H1 (cell line): ENCODE measurements around the gene GSDME. TPM values are rescaled to one million over a fixed set of nuclear protein-coding genes. Genes with fewer than 3 reads are reported as not detected.

Source experiments
- CTCF ChIA-PET: fragments of 300-600 bp; sonication (Branson Sonifier 250); formaldehyde crosslinking; loops from one replicate; lab custom pipeline; 2021; ENCODE audit not compliant: partially characterized antibody; lab: Charles Lee
- POLR2A ChIA-PET: fragments of 300-600 bp; sonication (Branson Sonifier 250); formaldehyde crosslinking; loops from one replicate; lab custom pipeline; 2021; ENCODE audit warnings: inconsistent platforms; ENCODE audit not compliant: partially characterized antibody; lab: Charles Lee
- DNase-seq, 2 experiments: peaks; one replicate each; pipeline versions ENCODE4 v3.0.0 to v3.0.0-alpha.2; 2010 to 2022; ENCODE audit warnings: low spot score in 2 of 2, low read depth in 1 of 2, mixed read lengths in 1 of 2
- FAIRE-seq: peaks from 2 replicates; lab custom pipeline; 2011; peaks lifted over from hg19 to GRCh38; lab: Jason Lieb, UNC
- H2AFZ ChIP-seq: 2 replicates; pipeline ENCODE4 v1.8.1; 2012; ENCODE audit warnings: low read length, inconsistent platforms
- H2AK5ac ChIP-seq: 2 replicates; pipeline ENCODE4 v1.6.1; 2013; ENCODE audit warnings: low read depth, low read length
- H2BK120ac ChIP-seq: replicated peaks from 2 replicates; pipeline ENCODE3; 2013; ENCODE audit warnings: low read depth, low read length, inconsistent platforms
- H2BK12ac ChIP-seq: 2 replicates; pipeline ENCODE4 v1.6.1; 2013; ENCODE audit warnings: low read depth, low read length
- H2BK15ac ChIP-seq: 2 replicates; pipeline ENCODE4 v1.6.1; 2013; ENCODE audit warnings: low read length
- H2BK20ac ChIP-seq: 2 replicates; pipeline ENCODE4 v1.6.1; 2013; ENCODE audit warnings: low read length
- H2BK5ac ChIP-seq: 2 replicates; pipeline ENCODE4 v1.6.1; 2013; ENCODE audit warnings: low read depth, low read length
- H3K14ac ChIP-seq: 2 replicates; pipeline ENCODE4 v1.6.1; 2013; ENCODE audit warnings: inconsistent platforms; ENCODE audit not compliant: insufficient read length
- H3K18ac ChIP-seq: 2 replicates; pipeline ENCODE4 v1.6.1; 2013; ENCODE audit warnings: low read length; ENCODE audit errors: extremely low read depth
- H3K23ac ChIP-seq: 2 replicates; pipeline ENCODE4 v1.6.1; 2013; ENCODE audit warnings: inconsistent platforms; ENCODE audit not compliant: insufficient read length
- H3K23me2 ChIP-seq: 2 replicates; pipeline ENCODE4 v1.6.1; 2013; ENCODE audit warnings: low read depth, low read length
- H3K27ac ChIP-seq: 2 replicates; pipeline ENCODE4 v1.6.1; 2011; ENCODE audit warnings: low read depth, low read length, inconsistent platforms
- H3K27me3 ChIP-seq, 4 experiments: replicated peaks in 1 of 4; 1 replicate in 1 of 4; 2 replicates in 3 of 4; pipeline versions ENCODE4 v1.6.1 to v1.8.1; 2011 to 2013; ENCODE audit warnings: low read length in 3 of 4, mild to moderate bottlenecking in 3 of 4, inconsistent platforms in 2 of 4, mixed read lengths in 2 of 4, moderate library complexity in 1 of 4; ENCODE audit not compliant: control insufficient read depth in 3 of 4, insufficient read depth in 3 of 4; ENCODE audit errors: extremely low read depth in 1 of 4
- H3K36me3 ChIP-seq, 4 experiments: 2 replicates each; pipeline versions ENCODE4 v1.6.1 to v1.8.1; 2011 to 2013; ENCODE audit warnings: mild to moderate bottlenecking in 4 of 4, low read length in 3 of 4, moderate library complexity in 2 of 4, control low read depth in 1 of 4, inconsistent platforms in 1 of 4; ENCODE audit not compliant: insufficient read depth in 4 of 4, control insufficient read depth in 2 of 4
- H3K4ac ChIP-seq: replicated peaks from 2 replicates; pipeline ENCODE3; 2013; ENCODE audit warnings: low read length, low read depth, mixed read lengths, inconsistent platforms; ENCODE audit not compliant: insufficient read length
- H3K4me1 ChIP-seq, 4 experiments: replicated peaks in 1 of 4; 1 replicate in 1 of 4; 2 replicates in 3 of 4; pipeline versions ENCODE4 v1.6.1 to v1.8.1; 2011 to 2013; ENCODE audit warnings: low read length in 3 of 4, inconsistent platforms in 2 of 4, mixed read lengths in 1 of 4; ENCODE audit not compliant: insufficient read depth in 4 of 4, control insufficient read depth in 3 of 4
- H3K4me2 ChIP-seq, 2 experiments: 2 replicates each; pipeline versions ENCODE4 v1.6.1 to v1.8.1; 2011 to 2013; ENCODE audit warnings: low read depth in 2 of 2, low read length in 2 of 2, control low read depth in 1 of 2, inconsistent platforms in 1 of 2, mild to moderate bottlenecking in 1 of 2; ENCODE audit not compliant: insufficient read depth in 1 of 2
- H3K4me3 ChIP-seq, 4 experiments: fragments of 200-600, 300-600 bp in 1 of 4; sonication (generic), shearing (Covaris generic), sonication (Bioruptor Twin) in 1 of 4; 2 replicates each; pipeline versions ENCODE4 v1.5.1 to v1.8.1; 2011 to 2016; ENCODE audit warnings: low read length in 4 of 4, low read depth in 3 of 4, control low read depth in 2 of 4, inconsistent platforms in 2 of 4, mild to moderate bottlenecking in 2 of 4, mixed read lengths in 1 of 4, moderate library complexity in 1 of 4; ENCODE audit not compliant: insufficient read depth in 2 of 4; ENCODE audit errors: extremely low read depth in 1 of 4
- H3K56ac ChIP-seq: replicated peaks from 2 replicates; pipeline ENCODE3; 2013; ENCODE audit warnings: low read depth, mild to moderate bottlenecking, mixed read lengths, low read length, inconsistent platforms; ENCODE audit not compliant: insufficient read length
- H3K79me1 ChIP-seq: 2 replicates; pipeline ENCODE4 v1.6.1; 2013; ENCODE audit warnings: low read depth, low read length, control low read depth
- H3K79me2 ChIP-seq, 2 experiments: 2 replicates each; pipeline versions ENCODE4 v1.6.1 to v1.8.1; 2012 to 2013; ENCODE audit warnings: low read length in 2 of 2, mild to moderate bottlenecking in 2 of 2, inconsistent platforms in 1 of 2; ENCODE audit not compliant: insufficient read depth in 2 of 2, control insufficient read depth in 1 of 2
- H3K9ac ChIP-seq, 4 experiments: replicated peaks in 1 of 4; 1 replicate in 1 of 4; 2 replicates in 3 of 4; pipeline versions ENCODE4 v1.6.1 to v1.8.1; 2011 to 2013; ENCODE audit warnings: low read depth in 3 of 4, low read length in 3 of 4, control low read depth in 2 of 4, mild to moderate bottlenecking in 2 of 4, moderate library complexity in 2 of 4, inconsistent platforms in 1 of 4; ENCODE audit errors: extremely low read depth in 1 of 4
- H3K9me3 ChIP-seq, 2 experiments: 2 replicates each; pipeline versions ENCODE4 v1.6.1 to v1.8.1; 2012 to 2013; ENCODE audit warnings: mild to moderate bottlenecking in 2 of 2, moderate library complexity in 2 of 2, control low read depth in 1 of 2, inconsistent platforms in 1 of 2, low read depth in 1 of 2, low read length in 1 of 2, mixed read lengths in 1 of 2; ENCODE audit not compliant: insufficient read depth in 2 of 2
- H4K20me1 ChIP-seq, 2 experiments: replicated peaks in 1 of 2; 2 replicates each; pipeline versions ENCODE3 to v1.8.1; 2011 to 2013; ENCODE audit warnings: inconsistent platforms in 2 of 2, low read length in 2 of 2, mild to moderate bottlenecking in 1 of 2; ENCODE audit not compliant: insufficient read depth in 2 of 2, control insufficient read depth in 1 of 2
- H4K5ac ChIP-seq: 2 replicates; pipeline ENCODE4 v1.6.1; 2013; ENCODE audit warnings: low read length, low read depth, mixed read lengths, inconsistent platforms; ENCODE audit not compliant: insufficient read length
- H4K8ac ChIP-seq: 2 replicates; pipeline ENCODE4 v1.8.0; 2013; ENCODE audit warnings: mild to moderate bottlenecking, moderate library complexity, low read length, inconsistent platforms; ENCODE audit not compliant: insufficient read depth; ENCODE audit errors: extremely low read depth
- H4K91ac ChIP-seq: replicated peaks from 2 replicates; pipeline ENCODE3; 2013; ENCODE audit warnings: low read length, mixed read lengths, inconsistent platforms; ENCODE audit not compliant: insufficient read length
- CEBPB ChIP-seq: IDR thresholded peaks from 2 replicates; pipeline ENCODE4 v1.6.1; 2012; ENCODE audit warnings: low read depth, low read length
- CTBP2 ChIP-seq: IDR thresholded peaks from 2 replicates; pipeline ENCODE4 v1.7.0; 2011; ENCODE audit warnings: borderline replicate concordance, mild to moderate bottlenecking, moderate library complexity, mixed read lengths, low read length; ENCODE audit not compliant: insufficient read depth, insufficient read length
- HDAC2 ChIP-seq, 2 experiments: fragments of 300-600 bp in 1 of 2; sonication (generic) in 1 of 2; IDR thresholded peaks; 2 replicates each; pipeline ENCODE4 v1.6.1; 2011 to 2012; ENCODE audit warnings: low read depth in 2 of 2, low read length in 2 of 2, mild to moderate bottlenecking in 2 of 2, moderate library complexity in 2 of 2, borderline replicate concordance in 1 of 2, inconsistent platforms in 1 of 2
- NANOG ChIP-seq: IDR thresholded peaks from 2 replicates; pipeline ENCODE4 v1.6.1; 2011; ENCODE audit warnings: low read length, low read depth, mild to moderate bottlenecking, inconsistent platforms; ENCODE audit not compliant: insufficient read depth, poor library complexity, severe bottlenecking
- RFX5 ChIP-seq: IDR thresholded peaks from 2 replicates; pipeline ENCODE4 v1.6.1; 2011; ENCODE audit warnings: low read depth, low read length, improper control_type of control experiment, borderline replicate concordance
- SIN3A ChIP-seq, 2 experiments: IDR thresholded peaks in 1 of 2; conservative IDR thresholded peaks in 1 of 2; 2 replicates each; pipeline ENCODE4 v1.6.1; 2011 to 2012; ENCODE audit warnings: low read length in 2 of 2, improper control_type of control experiment in 1 of 2, low read depth in 1 of 2, mild to moderate bottlenecking in 1 of 2
- SIRT6 ChIP-seq: IDR thresholded peaks from one replicate; pipeline ENCODE4 v1.7.1; 2012; ENCODE audit warnings: low read length, inconsistent platforms
- SP1 ChIP-seq: IDR thresholded peaks from 2 replicates; pipeline ENCODE4 v1.6.1; 2011; ENCODE audit warnings: low read depth, low read length
- SRF ChIP-seq: IDR thresholded peaks from 2 replicates; pipeline ENCODE4 v1.6.1; 2011; ENCODE audit warnings: mild to moderate bottlenecking, low read depth, low read length, moderate library complexity
- TAF1 ChIP-seq: IDR thresholded peaks from 2 replicates; pipeline ENCODE4 v1.6.1; 2011; ENCODE audit warnings: mild to moderate bottlenecking, low read depth, low read length
- TBP ChIP-seq: IDR thresholded peaks from 2 replicates; pipeline ENCODE4 v1.6.1; 2011; ENCODE audit warnings: low read depth, low read length, improper control_type of control experiment
- TEAD4 ChIP-seq: IDR thresholded peaks from 2 replicates; pipeline ENCODE4 v1.6.1; 2012; ENCODE audit warnings: low read depth, low read length, inconsistent platforms, mixed read lengths
- WGBS, 2 experiments: shearing (Covaris generic) in 1 of 2; methylation state at CpG; one replicate each; pipeline versions ENCODE4 v1.1.6 to v1.1.7; 2013 to 2015; ENCODE audit warnings: low lambda C conversion rate in 2 of 2, mixed read lengths in 2 of 2, inconsistent platforms in 1 of 2, low coverage in 1 of 2, missing lambda C conversion rate in 1 of 2; ENCODE audit not compliant: insufficient replicate concordance in 2 of 2, insufficient coverage in 1 of 2, insufficient read length in 1 of 2; ENCODE audit errors: extremely low coverage in 1 of 2, missing lambda C conversion rate in 1 of 2; 5-methylcytosine and 5-hydroxymethylcytosine counted together
- polyA plus RNA-seq, 7 experiments: library from polyadenylated mRNA; depleted of rRNA in 3 of 7; stranded (reverse) in 5 of 7; unstranded in 2 of 7; fragments of >200 nt in 5 of 7; fragments of 200-250 nt in 2 of 7; gene quantifications; 1 replicate in 5 of 7; 2 replicates in 1 of 7; 4 replicates in 1 of 7; pipeline versions ENCODE4 v1.2.1 to v1.2.3, GENCODE V29; 2011 to 2013; ENCODE audit warnings: missing spikeins in 2 of 7, mixed read lengths in 2 of 7
- total RNA-seq: library from RNA; stranded (reverse); fragmentation: NEBNext Ultra II Directional; extraction: Animal tissue kit (Norgen Biotek cat#: 25700); gene quantifications from 2 replicates; pipeline ENCODE4 v1.2.1, GENCODE V29; 2021

The GSDME gene
- total and polyA plus RNA-seq, 2 of the 8 experiments (the other 6 are each of a cell fraction or from before 2014, with no cell fraction given) = 5.4 to 7.6 TPM

- Histone ChIP-seq H4K91ac (no peak overlapping the region), H3K4ac (no peak overlapping the region), H3K23ac (no peak overlapping the region), H4K8ac (no peak overlapping the region; the same call in 1 of the 2 replicates), H3K4me3 (no peak overlapping the region), H2BK12ac (no peak overlapping the region), H3K14ac (no peak overlapping the region), H2AK5ac (no peak overlapping the region), H2AFZ (no peak overlapping the region), H3K9ac (no peak overlapping the region), H3K23me2 (no peaks in the 10 kb centered on the region), H3K36me3 (no peaks in the 10 kb centered on the region), H4K20me1 (no peaks in the 10 kb centered on the region), H3K18ac (0 out of 2 replicates have a peak overlapping the region, but pooled peaks have one; percentile 15), H3K79me1 (no peaks in the 10 kb centered on the region), H3K4me1 (no peaks in the 10 kb centered on the region; a peak in 2 of 7 replicates), H3K9me3 (no peaks in the 10 kb centered on the region), H2BK20ac (no peak overlapping the region), H2BK120ac (no peak overlapping the region), H3K27me3 (no peaks in the 10 kb centered on the region), H2BK5ac (no peak overlapping the region), H3K79me2 (no peaks in the 10 kb centered on the region), H3K4me2 (no peak overlapping the region), H4K5ac (no peak overlapping the region), H3K27ac (no peak overlapping the region), H2BK15ac (no peak overlapping the region), H3K56ac (no peak overlapping the region)
- ChIA-PET CTCF (interaction anchor here (0.9 to 6.0 kb wide), 6 partner anchors 9 to 847 kb away, joined by 3 to 69 read pairs (median 6); no protein-coding TSS in a partner anchor), POLR2A (interaction anchor here (1.0 kb wide), 1 partner anchor 8 kb away, joined by 3 read pairs; no protein-coding TSS in a partner anchor)
- 87% methylated on average over 14 of the region's 14 CpGs; no CpG with 5 or more reads in 1 of the 2 experiments for WGBS, 2 experiments
- FAIRE-seq (no peak), DNase-seq (peak in 1 of 2 experiments; percentile 35)
- no peak for TF ChIP-seq CEBPB
- TF ChIP-seq TEAD4 = no peak
- TF ChIP-seq TBP = no peak
- TF ChIP-seq RFX5 = no peak
- TF ChIP-seq NANOG = no peak
- no peak for TF ChIP-seq HDAC2 (IDR thresholded peaks at IDR 0.05; ENCODE audit: borderline replicate concordance in 1 of 2, low read depth in 2 of 2, low read length in 2 of 2)
- no peak for TF ChIP-seq SP1
- no peak for TF ChIP-seq SIN3A (conservative IDR thresholded peaks at IDR 0.05 in 1 of 2, IDR thresholded peaks at IDR 0.05 in 1 of 2; ENCODE audit: low read depth in 1 of 2, low read length in 2 of 2)
- no peak for TF ChIP-seq TAF1
- no peak for TF ChIP-seq CTBP2
- TF ChIP-seq SRF = no peak
- no peak for TF ChIP-seq SIRT6
Measured at GRCh38 chr7:24713850-24714675, 43.2 kb downstream of the GSDME start.
